Activated T-cell treated with anti-CD3 and anti-CD28 coated beads for 1 hour (primary cell): ENCODE measurements around the gene KIF4A.
A peak's percentile ranks its signal among the peaks of the same experiment; 100 is the strongest.
"Not testable (repeated sequence)": the region's sequence is repeated elsewhere in the genome, so short reads cannot be mapped to it uniquely, and the experiment has no call there.

Experiments
- DNase-seq: peaks from one replicate; pipeline ENCODE4 v3.0.0-alpha.2; 2020; ENCODE audit warnings: low read depth

Gene KIF4A, protein sequence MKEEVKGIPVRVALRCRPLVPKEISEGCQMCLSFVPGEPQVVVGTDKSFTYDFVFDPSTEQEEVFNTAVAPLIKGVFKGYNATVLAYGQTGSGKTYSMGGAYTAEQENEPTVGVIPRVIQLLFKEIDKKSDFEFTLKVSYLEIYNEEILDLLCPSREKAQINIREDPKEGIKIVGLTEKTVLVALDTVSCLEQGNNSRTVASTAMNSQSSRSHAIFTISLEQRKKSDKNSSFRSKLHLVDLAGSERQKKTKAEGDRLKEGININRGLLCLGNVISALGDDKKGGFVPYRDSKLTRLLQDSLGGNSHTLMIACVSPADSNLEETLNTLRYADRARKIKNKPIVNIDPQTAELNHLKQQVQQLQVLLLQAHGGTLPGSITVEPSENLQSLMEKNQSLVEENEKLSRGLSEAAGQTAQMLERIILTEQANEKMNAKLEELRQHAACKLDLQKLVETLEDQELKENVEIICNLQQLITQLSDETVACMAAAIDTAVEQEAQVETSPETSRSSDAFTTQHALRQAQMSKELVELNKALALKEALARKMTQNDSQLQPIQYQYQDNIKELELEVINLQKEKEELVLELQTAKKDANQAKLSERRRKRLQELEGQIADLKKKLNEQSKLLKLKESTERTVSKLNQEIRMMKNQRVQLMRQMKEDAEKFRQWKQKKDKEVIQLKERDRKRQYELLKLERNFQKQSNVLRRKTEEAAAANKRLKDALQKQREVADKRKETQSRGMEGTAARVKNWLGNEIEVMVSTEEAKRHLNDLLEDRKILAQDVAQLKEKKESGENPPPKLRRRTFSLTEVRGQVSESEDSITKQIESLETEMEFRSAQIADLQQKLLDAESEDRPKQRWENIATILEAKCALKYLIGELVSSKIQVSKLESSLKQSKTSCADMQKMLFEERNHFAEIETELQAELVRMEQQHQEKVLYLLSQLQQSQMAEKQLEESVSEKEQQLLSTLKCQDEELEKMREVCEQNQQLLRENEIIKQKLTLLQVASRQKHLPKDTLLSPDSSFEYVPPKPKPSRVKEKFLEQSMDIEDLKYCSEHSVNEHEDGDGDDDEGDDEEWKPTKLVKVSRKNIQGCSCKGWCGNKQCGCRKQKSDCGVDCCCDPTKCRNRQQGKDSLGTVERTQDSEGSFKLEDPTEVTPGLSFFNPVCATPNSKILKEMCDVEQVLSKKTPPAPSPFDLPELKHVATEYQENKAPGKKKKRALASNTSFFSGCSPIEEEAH

DNA sequence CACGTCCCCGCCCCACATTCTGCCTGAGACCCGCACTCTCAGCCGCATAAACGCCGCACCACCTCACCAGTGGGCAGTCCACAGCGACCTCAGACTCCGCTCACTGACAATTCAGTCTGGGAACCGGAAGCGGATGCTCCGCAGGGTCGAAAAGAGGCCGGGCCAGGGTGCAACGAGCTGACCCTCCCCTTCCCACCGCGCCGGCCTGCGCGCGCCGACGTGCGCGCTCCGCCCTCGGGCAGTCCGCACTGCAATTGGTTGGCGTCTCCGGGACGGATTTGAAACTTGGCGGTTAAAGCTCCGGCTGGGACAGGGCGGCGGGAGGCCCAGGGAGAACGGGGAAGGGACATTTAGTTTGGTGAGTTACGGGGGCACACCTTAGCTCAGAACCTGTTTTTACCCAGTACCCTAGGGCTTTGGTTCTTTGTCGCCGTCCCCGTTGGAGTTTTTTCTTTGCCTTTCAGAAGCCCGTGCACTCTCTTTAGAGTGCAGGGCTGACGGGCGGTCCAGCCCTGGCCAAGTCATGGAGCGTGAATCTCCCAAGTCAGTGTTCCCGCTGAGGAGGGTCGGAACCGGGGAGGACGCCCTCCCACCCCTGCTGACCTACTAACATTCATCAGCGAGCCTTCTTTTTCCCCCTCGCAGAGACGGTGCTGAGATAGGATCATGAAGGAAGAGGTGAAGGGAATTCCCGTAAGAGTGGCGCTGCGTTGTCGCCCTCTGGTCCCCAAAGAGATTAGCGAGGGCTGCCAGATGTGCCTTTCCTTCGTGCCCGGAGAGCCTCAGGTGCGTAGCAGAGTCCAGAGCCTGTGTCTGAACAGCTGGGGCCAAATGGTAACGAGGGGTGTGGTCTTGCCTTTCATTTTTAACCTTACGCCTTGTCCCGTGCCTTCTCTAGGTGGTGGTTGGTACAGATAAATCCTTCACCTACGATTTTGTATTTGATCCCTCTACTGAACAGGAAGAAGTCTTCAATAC, at the start of gene KIF4A, which contains the start of gene PDZD11:
Gene KIF4A, plus strand, starts transcription at position 312 of the 978 bp plus-strand sequence. Its CDS starts 355 bp downstream, at position 667.
Gene PDZD11, minus strand, starts transcription at position 135 of the 978 bp plus-strand sequence. CDS start 586 bp downstream, outside the sequence.
- peak; percentile 53 for DNase-seq

DNA sequence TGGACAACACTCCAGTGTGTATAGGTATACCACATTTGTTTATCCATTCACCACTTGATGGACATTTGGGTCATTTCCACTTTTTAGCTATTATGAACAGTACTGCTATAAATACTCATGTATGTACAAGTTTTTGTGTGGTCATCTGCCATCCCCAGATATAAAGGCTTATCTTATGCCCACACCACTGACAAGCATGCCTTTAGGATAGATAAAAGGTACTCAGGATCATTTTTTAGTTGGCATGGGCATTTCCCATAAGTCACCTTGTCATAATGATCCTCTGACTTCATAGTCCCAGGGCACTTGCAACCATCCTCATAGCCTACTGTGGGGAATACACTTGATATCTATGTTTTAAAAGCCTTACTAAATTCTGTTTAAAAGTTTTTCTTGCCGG, 49.2 kb upstream of the KIF4A start:
- DNase-seq: no peak

DNA sequence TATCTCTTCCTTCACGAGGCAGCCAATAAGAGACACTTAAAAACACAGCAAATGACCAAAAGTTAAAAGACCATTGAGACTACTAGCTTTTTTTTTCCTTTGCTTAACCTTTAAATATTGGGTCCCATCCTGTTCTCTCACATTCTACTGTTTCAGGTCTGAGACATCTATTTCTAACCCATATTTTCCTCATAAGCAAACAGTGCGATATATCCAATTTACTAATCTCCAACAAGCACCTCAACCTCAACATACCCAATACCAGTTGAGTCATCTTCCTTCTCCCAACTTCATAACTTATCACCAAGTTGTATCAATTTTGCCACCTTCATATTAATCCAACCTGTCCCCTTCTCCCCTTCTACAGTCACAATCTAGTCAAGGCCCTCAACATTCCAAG, 48.4 kb upstream of the KIF4A start:
- DNase-seq: no peak

DNA sequence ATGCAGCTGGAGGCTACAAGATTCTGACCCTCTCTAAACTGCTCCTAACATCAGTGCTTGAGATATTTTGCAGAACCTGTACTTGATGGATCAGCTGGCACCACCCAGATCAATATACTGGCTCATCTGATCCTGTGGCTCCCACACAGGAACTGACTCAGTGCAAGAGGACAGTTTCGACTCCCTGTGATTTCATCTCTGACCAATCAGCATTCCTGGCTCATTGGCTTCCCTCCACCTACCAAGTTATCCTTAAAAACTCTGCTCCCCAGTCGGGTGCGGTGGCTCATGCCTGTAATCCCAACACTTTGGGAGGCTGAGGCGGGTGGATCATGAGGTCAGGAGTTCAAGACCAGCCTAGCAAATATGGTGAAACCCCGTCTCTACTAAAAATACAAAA, 46.3 kb upstream of the KIF4A start:
- DNase-seq: not testable (repeated sequence)

DNA sequence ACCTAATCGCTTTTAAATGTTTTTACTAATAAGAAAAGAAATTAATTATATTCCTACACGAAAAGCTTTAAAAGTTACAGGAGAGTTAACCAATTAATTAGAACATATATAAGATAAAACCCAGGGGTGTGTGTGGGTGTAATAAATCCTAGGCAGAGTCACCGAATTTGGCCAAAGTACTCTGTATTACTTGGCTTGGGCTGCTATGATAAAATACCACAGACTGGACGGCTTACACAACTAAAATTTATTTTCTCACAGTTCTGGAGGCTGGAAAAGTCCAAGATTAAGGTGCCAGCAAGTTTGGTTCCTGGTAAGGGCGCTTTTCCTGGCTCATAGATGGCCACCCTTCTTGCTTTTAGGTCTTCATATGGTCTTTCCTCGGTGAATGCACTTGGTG, 45.0 kb upstream of the KIF4A start:
- no peak for DNase-seq

DNA sequence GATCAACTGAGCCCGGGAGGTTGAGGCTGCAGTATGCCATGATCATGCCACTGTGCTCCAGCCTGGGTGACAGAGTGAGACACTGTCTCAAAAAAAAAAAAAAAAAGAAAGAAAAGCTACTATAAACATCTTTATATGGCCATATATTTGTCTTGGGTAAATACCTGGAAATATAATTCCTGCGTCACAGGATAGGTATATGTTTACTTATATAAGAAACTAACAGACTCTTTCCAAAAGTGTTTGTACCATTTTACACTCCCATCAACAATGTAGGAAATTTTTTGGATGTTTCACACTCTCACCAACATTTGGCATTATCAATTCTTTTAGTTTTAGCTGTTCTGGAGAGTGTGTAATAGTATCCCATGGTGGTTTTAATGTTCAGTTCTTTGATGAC, 42.7 kb upstream of the KIF4A start:
- DNase-seq: no peak

DNA sequence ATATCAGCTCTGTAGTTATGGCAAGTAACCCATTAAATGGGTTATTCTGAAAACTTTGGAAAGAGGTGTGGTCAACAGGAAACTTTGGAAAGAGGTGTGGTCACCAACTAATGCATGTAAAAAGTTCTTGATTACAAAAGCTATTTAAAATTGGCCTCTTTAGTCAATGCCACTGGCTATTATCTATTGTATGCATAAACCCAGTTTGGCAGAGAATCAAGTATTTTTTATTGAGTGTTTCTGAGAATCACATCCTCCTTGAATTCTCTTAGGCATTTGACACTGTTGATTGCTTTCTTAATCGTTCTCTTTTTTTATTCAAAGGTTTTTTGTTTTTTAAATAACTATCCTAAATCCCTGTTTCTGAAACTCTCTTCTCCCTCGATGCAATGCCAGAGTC, 37.4 kb upstream of the KIF4A start:
- DNase-seq: no peak

DNA sequence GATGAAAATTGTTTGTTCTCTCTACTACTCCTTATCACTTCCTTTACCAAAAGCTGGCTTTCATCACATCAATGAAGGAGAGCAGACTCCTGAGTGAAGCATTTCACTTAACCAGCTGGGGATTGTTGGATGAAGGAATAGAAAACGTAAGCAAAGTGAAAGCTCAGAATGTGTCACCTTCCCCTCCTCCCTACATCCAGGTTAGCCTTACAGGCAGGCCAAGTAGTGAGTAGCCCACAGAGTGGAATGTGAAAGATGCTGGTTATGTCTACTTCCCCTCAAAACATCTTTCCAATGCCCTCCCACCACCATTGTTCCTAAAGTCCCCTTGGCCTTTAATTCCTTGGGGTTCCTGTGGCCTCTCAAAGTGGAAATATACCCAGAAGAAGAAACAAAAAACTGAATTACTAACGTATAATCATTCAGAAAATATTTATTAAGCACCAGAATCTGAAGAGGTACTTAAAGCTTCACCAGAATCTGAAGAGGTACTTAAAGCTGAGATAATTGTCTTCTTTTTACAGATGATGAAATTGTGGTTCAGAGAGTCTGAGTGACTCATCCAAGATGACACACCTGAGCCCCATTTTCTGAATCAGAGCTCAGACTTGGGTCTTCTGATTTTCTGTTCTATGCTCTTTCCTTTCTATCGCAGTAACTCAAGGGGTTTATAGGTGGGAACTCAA, 36.4 kb upstream of the KIF4A start:
- no peak for DNase-seq

DNA sequence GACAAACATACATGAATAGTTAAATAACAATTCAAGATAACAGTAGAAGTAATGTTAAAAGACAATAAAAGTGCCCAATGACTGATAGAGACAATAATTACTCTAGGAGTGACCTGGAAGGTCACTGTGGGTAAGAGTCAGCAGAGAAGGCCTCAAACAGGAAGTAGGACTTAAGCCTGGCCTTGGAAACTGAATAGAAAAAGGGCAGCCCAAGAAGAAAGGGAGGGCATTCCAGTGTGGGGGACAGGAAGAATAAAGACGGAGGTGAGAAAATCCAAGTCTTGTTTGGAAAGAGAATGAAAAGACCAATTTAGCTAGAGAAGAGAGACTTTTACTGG, 35.9 kb upstream of the KIF4A start:
- no peak for DNase-seq

DNA sequence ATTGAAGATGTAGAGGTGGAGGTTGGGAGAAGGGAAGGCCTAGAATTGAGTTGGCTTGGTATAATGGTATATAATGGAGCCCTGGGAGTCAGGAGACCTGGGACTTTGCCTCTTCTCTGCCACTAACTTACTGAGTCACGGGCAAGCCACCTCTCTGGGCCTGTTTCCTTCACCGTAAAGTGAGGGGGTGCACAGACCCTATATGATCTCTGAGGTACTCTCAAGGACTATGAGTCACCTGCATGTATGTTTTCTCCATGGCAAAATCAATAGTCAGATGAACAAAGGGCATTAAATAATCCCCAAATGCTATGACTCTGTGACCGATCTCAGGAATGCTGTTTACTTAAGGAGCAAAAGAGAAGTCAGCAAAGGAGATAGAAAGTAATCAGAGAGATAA, 35.0 kb upstream of the KIF4A start:
- no peak for DNase-seq

DNA sequence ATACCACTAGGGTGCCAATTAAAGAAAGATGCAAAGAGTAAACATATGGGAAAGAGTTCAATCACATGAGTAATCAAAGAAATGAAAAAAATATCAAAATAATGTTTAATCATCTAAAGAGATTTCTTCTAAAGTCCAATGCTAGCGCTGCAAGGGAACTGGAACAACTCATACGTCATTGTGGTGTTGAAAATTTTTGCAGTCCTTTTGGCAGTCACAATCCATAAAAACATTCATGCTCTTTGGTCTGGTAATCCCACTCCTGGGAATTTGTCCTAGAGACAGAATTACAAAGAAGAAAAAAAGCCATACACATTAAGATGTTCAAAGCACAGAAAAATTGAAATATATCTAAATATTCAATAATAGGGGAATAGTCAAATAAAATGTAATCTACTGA, 34.5 kb upstream of the KIF4A start:
- no peak for DNase-seq

DNA sequence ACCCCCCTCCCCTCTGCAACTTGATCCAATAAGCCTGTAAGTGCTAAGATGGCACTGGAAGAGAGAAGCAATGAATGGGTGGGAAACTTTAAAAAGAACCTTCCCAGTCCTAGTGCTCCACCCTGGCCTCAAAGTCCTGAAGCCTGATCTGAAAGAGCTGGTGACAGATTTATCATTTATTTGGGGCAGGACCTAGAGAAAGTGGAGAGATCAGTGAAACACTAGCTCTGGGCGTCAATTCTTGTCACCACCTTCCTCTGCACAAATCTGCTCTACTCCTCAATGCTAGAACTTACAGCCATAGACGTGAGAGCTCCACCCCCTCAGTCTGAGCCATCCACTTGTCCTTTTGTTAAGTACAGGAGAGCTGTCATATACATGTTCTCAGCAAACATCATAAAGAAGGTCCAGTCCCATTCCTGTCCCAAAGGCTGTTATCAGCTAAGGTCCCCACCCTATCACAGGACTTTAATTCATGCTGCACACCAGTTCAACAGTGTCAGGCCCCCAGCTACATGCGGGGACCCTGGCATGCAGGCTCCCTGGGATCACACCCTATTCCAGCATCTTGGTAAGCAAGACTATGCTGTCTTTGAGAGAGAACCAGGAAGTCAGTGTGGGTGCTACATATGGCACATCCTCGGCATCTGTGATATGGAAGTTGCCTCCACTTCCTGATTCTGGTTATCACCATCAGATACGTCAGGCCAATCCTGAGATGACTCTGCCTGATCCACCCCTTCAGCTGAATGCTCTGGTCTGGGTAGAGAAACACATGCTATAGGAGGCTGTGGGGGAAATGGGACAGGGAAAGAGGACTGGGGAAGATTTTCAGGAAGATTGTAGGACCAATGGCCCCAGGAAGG, 32.2 kb upstream of the KIF4A start:
- no peak for DNase-seq

DNA sequence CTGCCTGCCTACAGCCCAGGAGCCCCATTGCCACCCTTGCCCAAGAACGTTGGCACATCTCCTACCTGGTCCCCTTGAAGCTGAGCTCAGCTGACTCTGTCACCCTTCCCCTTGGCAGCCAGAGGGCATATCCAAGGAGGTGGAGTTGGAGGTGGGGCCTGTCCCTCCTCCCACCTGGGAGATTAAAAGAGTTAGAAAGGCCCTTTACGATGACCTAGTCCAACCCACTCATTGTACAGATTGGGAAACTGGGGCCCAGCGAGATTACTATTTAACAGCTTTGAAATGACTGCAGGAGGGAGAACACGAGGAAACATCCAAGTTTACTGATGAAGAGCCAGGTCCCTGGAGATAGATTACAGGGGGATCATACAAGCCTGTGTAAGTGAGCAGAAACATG, 29.8 kb upstream of the KIF4A start, which contains the start of gene P2RY4:
Gene P2RY4, minus strand, starts transcription at position 101 of the 400 bp plus-strand sequence. CDS start 580 bp downstream, outside the sequence.
- no peak for DNase-seq

DNA sequence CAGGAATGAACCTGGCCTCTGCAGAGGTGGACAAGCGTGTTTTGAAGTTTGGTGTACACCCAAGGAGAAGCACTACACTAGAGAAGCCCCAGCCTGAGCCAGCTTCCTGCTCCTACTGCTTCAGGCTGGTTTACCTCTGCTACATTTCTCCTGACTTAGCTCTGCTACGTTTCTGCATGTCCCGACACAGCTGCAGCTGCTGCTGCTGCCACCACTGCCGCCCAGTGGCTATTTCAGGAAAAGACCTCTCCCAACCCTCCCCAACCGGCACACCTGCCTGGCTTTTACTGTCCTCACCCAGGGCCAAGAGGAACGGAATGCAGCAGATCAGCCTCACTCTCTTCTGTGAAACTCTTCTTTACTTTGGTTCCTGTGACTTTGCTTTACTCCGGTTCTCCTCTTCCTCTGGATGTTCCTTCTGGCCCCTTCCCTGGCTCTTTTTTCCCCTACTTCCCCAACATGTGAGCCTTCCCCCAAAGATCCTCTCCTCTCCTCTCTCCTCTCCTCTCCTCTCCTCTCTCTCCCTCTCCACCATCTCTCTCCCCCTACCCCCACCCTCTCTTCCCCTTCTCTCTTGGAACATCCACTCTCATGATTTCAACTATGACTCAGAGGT, 26.8 kb upstream of the KIF4A start:
- no peak for DNase-seq

DNA sequence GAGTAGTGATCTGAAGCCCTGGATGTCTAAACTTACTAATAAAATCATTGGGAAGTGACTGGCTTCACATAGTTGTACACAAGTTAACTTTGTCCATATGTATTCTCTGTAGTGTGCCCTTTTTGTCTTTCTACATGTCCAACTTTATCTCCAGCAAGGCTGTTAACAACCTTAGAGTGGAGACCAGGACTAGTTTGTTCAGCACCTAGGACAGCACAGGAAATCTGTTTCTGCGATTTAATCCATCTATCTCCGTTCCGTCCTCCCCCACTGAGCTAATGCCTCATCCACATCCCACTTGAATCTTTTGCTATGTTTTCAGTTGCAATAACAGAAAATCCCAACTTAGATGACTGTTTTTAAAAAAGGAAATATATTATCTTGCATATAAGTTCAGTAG, 25.1 kb upstream of the KIF4A start:
- DNase-seq: no peak

DNA sequence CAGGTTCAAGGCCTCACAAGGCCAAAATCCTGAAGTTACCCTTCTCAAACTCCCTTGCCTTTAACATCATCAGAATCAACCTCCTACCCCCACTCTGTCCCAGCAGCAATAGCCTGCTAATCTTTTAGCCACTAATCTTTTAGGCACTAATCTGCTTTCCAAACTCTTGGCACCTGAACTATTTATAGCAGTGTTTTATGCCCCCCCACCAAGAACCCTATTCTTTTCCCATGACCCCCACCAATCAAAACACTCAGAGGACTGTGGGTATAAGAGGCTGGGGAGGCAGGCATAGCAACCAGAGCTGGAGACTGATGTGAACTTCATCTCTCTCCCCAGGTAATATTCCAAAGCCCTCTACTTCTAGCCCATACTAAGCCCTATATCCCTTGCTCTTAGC, 21.9 kb upstream of the KIF4A start, which contains the start of gene ARR3:
Gene ARR3, plus strand, starts transcription at position 301 of the 400 bp plus-strand sequence. CDS start 1,052 bp downstream, outside the sequence.
- no peak for DNase-seq

DNA sequence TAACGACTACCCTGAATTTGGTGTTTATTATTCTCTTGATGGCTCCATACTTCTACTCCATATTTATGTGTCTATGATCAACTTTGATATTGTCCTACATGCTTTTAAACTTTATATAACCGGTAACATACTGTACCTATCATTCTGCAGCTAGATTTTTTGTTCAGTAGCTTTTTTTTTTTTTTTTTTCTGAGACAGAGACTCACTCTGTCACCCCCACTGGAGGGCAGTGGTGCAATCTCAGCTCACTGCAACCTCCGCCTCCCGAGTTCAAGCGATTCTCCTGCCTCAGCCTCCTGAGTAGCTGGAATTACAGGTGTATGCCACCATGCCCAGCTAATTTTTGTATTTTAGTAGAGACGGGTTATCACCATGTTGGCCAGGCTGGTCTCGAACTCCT, 15.9 kb upstream of the KIF4A start:
- DNase-seq: not testable (repeated sequence)

DNA sequence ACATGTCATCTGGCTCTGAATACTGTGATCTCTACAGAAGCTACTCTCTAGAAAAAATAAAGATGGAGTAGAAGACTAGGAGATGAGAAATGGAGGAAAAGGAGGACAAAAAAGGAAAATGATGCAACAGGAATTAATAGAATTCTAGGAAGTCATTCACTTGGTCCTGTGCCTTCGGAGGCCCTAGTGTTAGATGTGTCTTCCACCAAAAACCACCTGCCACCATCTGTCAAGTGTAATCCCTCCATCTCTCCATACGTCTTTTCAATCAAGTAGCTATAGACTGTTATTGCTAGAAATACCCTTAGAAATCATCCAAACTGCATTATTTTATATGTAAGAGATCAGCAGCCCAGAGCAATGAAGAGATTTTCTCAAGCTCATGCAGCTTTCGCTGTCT, 10.8 kb upstream of the KIF4A start:
- DNase-seq: no peak

DNA sequence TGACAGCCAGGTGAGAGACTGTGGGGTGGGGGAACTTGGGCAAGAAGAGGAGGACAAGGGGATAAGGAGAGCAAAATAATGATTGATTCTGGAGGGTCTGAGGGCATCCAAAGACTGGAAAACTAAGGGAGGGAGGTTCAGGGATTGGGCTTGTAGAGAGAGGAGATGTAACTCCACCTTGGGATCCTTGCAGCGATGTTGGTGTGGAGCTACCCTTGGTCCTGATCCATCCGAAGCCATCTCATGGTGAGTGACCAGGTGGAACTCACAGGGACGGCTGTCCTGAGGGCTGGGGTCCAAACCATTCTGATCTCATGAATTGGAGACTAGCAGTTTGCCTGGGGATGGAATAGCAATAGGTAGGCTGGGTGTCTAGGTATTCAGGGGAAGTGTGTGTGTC, 9.3 kb upstream of the KIF4A start:
- no peak for DNase-seq
